HepG2 (cell line): Measurements from ENCODE around the gene ABHD4. TPM values are rescaled to one million over a fixed set of nuclear protein-coding genes. Genes with fewer than 3 reads are reported as not detected.
A peak's percentile ranks its signal among the peaks of the same experiment; 100 is the strongest.

Source experiments
- ETV6 ChIP-seq: sonication (generic); formaldehyde crosslinking; conservative IDR thresholded peaks from 2 replicates; pipeline ENCODE4 v1.4.0; 2020; ENCODE audit warnings: missing genetic modification reagents
- GATAD1 ChIP-seq: IDR thresholded peaks from 2 replicates; pipeline ENCODE4 v1.6.1; 2016; ENCODE audit warnings: missing genetic modification reagents, missing compliant biosample characterization
- HOXA7 ChIP-seq: sonication (generic); formaldehyde crosslinking; IDR thresholded peaks from 2 replicates; pipeline ENCODE4 v1.8.1; 2022; ENCODE audit warnings: mild to moderate bottlenecking, missing genetic modification reagents, moderate library complexity
- KLF15 ChIP-seq: sonication (generic); formaldehyde crosslinking; IDR thresholded peaks from 2 replicates; pipeline ENCODE4 v1.8.1; 2023; ENCODE audit warnings: borderline replicate concordance, mild to moderate bottlenecking, inconsistent platforms, missing genetic modification reagents, mixed read lengths
- NCOR1 ChIP-seq: fragments of 200-600 bp; sonication (generic); IDR thresholded peaks from 2 replicates; pipeline ENCODE4 v1.7.0; 2017; ENCODE audit warnings: antibody characterized with exemption, low read length, borderline replicate concordance
- SETDB1 ChIP-seq: sonication (generic); formaldehyde crosslinking; IDR thresholded peaks from 2 replicates; pipeline ENCODE4 v1.5.1; 2020; ENCODE audit warnings: missing genetic modification reagents, mild to moderate bottlenecking, borderline replicate concordance
- SMYD3 ChIP-seq: sonication (generic); formaldehyde crosslinking; IDR thresholded peaks from 2 replicates; pipeline ENCODE4 v1.8.1; 2023; ENCODE audit warnings: mild to moderate bottlenecking, missing genetic modification reagents
- TEF ChIP-seq: sonication (generic); formaldehyde crosslinking; IDR thresholded peaks from 2 replicates; pipeline ENCODE4 v1.5.0; 2020; ENCODE audit warnings: missing genetic modification reagents
- ZNF253 ChIP-seq: sonication (generic); formaldehyde crosslinking; IDR thresholded peaks from 2 replicates; pipeline ENCODE4 v1.8.0; 2022; ENCODE audit warnings: mild to moderate bottlenecking, missing genetic modification reagents, borderline replicate concordance
- ZNF282 ChIP-seq: fragments of 450-650 bp; IDR thresholded peaks from 2 replicates; pipeline ENCODE4 v1.6.1; 2018; ENCODE audit not compliant: partially characterized antibody
- polyA plus RNA-seq, 8 experiments: library from polyadenylated mRNA; depleted of rRNA in 3 of 8; stranded (reverse) in 7 of 8; unstranded in 1 of 8; fragments of >200 nt; fragmentation: Illumina TruSeq in 4 of 8; extraction: Trizol in 4 of 8; gene quantifications; 2 replicates each; pipeline versions ENCODE4 v1.2.1 to v1.2.3, GENCODE V29; 2011 to 2016; ENCODE audit warnings: low read depth in 4 of 8, missing spikeins in 1 of 8, mixed read lengths in 1 of 8; ENCODE audit not compliant: insufficient read depth in 1 of 8
- total RNA-seq, 5 experiments: library from RNA; depleted of rRNA; stranded (reverse); fragments of >200 nt; fragmentation: Illumina TruSeq; extraction: Trizol; gene quantifications; 2 replicates each; pipeline ENCODE4 v1.2.3, GENCODE V29; 2016; ENCODE audit warnings: low read depth in 1 of 5
- TF ChIP-seq, protein P1 (sequence below): sonication (generic); formaldehyde crosslinking; IDR thresholded peaks from 2 replicates; pipeline ENCODE4 v1.4.0; 2020; ENCODE audit warnings: missing genetic modification reagents, borderline replicate concordance
- TF ChIP-seq, protein P2 (sequence below): sonication (generic); formaldehyde crosslinking; IDR thresholded peaks from 2 replicates; pipeline ENCODE4 v1.4.0; 2020; ENCODE audit warnings: missing genetic modification reagents
- TF ChIP-seq, protein P3 (sequence below): sonication (generic); formaldehyde crosslinking; IDR thresholded peaks from 2 replicates; pipeline ENCODE4 v1.5.1; 2020; ENCODE audit warnings: mild to moderate bottlenecking, missing genetic modification reagents, borderline replicate concordance
- TF ChIP-seq, protein P4 (sequence below): sonication (generic); formaldehyde crosslinking; IDR thresholded peaks from 2 replicates; pipeline ENCODE4 v1.5.0; 2020; ENCODE audit warnings: missing genetic modification reagents
- TF ChIP-seq, protein P5 (sequence below): sonication (generic); formaldehyde crosslinking; IDR thresholded peaks from 2 replicates; pipeline ENCODE4 v1.5.0; 2020; ENCODE audit warnings: missing genetic modification reagents

Gene ABHD4
- total and polyA plus RNA-seq, 2 of the 13 experiments (the other 11 are each of a cell fraction or from before 2014, with no cell fraction given): 16.1 to 47.5 TPM

DNA sequence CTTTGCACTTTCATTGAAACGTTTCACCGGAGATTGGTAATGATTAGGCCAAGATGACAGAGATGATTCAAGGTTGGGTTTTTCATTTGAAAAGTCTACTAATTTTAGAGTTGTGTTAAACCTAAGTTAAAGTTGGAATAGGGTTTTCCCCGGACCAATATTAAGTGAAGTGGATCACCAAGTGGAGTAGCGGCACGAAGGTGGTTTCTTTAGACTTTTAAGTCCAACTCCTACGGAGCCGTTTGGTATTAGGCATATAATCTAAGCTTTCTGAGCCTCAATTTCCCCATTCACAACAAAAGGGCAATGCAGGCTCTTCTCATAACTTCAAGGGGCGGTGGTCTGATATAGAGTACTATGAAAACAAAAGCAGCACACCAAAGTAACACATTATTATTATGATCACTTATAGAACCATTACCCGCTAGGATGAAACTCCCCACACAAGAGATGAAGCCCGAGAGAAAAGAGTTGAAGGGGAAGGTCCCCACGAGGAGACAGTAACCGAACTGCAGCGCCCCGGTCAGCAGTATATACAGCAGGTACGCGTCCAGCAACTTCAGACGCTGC lies 9.5 kb upstream of the ABHD4 start (continued):
- TF ChIP-seq KLF15 (CRISPR knock-in tag) (0 out of 2 replicates have a peak, but pooled peaks have one; percentile 70), ETV6 (CRISPR knock-in tag) (peak; percentile 85; the same call in 1 of the 2 replicates), TEF (CRISPR knock-in tag) (peak; percentile 21; the same call in 1 of the 2 replicates), NCOR1 (no peak), HOXA7 (CRISPR knock-in tag) (no peak), ZNF253 (CRISPR knock-in tag) (peak; percentile 70; the same call in 1 of the 2 replicates), ZNF282 (no peak), SMYD3 (CRISPR knock-in tag) (no peak), SETDB1 (CRISPR knock-in tag) (no peak), GATAD1 (no peak)
- TF ChIP-seq, protein P1, sequence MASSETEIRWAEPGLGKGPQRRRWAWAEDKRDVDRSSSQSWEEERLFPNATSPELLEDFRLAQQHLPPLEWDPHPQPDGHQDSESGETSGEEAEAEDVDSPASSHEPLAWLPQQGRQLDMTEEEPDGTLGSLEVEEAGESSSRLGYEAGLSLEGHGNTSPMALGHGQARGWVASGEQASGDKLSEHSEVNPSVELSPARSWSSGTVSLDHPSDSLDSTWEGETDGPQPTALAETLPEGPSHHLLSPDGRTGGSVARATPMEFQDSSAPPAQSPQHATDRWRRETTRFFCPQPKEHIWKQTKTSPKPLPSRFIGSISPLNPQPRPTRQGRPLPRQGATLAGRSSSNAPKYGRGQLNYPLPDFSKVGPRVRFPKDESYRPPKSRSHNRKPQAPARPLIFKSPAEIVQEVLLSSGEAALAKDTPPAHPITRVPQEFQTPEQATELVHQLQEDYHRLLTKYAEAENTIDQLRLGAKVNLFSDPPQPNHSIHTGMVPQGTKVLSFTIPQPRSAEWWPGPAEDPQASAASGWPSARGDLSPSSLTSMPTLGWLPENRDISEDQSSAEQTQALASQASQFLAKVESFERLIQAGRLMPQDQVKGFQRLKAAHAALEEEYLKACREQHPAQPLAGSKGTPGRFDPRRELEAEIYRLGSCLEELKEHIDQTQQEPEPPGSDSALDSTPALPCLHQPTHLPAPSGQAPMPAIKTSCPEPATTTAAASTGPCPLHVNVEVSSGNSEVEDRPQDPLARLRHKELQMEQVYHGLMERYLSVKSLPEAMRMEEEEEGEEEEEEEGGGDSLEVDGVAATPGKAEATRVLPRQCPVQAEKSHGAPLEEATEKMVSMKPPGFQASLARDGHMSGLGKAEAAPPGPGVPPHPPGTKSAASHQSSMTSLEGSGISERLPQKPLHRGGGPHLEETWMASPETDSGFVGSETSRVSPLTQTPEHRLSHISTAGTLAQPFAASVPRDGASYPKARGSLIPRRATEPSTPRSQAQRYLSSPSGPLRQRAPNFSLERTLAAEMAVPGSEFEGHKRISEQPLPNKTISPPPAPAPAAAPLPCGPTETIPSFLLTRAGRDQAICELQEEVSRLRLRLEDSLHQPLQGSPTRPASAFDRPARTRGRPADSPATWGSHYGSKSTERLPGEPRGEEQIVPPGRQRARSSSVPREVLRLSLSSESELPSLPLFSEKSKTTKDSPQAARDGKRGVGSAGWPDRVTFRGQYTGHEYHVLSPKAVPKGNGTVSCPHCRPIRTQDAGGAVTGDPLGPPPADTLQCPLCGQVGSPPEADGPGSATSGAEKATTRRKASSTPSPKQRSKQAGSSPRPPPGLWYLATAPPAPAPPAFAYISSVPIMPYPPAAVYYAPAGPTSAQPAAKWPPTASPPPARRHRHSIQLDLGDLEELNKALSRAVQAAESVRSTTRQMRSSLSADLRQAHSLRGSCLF (CRISPR knock-in tag): 0 out of 2 replicates have a peak, but pooled peaks have one; percentile 75
- TF ChIP-seq, protein P2, sequence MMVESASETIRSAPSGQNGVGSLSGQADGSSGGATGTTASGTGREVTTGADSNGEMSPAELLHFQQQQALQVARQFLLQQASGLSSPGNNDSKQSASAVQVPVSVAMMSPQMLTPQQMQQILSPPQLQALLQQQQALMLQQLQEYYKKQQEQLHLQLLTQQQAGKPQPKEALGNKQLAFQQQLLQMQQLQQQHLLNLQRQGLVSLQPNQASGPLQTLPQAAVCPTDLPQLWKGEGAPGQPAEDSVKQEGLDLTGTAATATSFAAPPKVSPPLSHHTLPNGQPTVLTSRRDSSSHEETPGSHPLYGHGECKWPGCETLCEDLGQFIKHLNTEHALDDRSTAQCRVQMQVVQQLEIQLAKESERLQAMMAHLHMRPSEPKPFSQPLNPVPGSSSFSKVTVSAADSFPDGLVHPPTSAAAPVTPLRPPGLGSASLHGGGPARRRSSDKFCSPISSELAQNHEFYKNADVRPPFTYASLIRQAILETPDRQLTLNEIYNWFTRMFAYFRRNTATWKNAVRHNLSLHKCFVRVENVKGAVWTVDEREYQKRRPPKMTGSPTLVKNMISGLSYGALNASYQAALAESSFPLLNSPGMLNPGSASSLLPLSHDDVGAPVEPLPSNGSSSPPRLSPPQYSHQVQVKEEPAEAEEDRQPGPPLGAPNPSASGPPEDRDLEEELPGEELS (CRISPR knock-in tag): 0 out of 2 replicates have a peak, but pooled peaks have one; percentile 24
- TF ChIP-seq, protein P3, sequence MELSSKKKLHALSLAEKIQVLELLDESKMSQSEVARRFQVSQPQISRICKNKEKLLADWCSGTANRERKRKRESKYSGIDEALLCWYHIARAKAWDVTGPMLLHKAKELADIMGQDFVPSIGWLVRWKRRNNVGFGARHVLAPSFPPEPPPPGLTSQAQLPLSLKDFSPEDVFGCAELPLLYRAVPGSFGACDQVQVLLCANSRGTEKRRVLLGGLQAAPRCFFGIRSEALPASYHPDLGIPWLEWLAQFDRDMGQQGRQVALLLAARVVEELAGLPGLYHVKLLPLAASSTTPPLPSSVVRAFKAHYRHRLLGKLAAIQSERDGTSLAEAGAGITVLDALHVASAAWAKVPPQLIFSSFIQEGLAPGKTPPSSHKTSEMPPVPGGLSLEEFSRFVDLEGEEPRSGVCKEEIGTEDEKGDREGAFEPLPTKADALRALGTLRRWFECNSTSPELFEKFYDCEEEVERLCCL: no peak
- TF ChIP-seq, protein P4, sequence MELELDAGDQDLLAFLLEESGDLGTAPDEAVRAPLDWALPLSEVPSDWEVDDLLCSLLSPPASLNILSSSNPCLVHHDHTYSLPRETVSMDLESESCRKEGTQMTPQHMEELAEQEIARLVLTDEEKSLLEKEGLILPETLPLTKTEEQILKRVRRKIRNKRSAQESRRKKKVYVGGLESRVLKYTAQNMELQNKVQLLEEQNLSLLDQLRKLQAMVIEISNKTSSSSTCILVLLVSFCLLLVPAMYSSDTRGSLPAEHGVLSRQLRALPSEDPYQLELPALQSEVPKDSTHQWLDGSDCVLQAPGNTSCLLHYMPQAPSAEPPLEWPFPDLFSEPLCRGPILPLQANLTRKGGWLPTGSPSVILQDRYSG (CRISPR knock-in tag): peak; percentile 11; the same call in 1 of the 2 replicates
- TF ChIP-seq, protein P5, sequence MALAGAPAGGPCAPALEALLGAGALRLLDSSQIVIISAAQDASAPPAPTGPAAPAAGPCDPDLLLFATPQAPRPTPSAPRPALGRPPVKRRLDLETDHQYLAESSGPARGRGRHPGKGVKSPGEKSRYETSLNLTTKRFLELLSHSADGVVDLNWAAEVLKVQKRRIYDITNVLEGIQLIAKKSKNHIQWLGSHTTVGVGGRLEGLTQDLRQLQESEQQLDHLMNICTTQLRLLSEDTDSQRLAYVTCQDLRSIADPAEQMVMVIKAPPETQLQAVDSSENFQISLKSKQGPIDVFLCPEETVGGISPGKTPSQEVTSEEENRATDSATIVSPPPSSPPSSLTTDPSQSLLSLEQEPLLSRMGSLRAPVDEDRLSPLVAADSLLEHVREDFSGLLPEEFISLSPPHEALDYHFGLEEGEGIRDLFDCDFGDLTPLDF (CRISPR knock-in tag): 0 out of 2 replicates have a peak, but pooled peaks have one; percentile 38
